ENCODE results near the gene KIF18A.

DNA sequence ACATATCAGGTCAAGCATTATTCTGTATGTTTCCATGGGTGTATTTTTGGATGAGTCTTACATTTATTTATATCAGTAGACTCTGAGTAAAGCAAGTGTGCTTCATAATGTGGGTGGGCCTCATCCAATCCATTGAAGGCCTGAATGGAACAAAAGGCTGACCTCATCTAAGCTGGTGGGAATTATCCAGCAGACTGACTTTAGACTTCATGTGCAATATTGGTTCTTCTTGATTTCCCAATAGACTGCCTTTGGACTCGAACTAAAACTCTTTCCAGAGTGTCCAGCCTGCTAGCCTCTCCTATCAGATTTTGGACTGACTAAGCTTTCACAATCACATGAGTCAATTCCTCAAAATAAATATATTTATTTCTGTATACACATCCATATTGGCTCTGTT, 116.2 kb downstream of the KIF18A start:
- TF ChIP-seq, protein P1, sequence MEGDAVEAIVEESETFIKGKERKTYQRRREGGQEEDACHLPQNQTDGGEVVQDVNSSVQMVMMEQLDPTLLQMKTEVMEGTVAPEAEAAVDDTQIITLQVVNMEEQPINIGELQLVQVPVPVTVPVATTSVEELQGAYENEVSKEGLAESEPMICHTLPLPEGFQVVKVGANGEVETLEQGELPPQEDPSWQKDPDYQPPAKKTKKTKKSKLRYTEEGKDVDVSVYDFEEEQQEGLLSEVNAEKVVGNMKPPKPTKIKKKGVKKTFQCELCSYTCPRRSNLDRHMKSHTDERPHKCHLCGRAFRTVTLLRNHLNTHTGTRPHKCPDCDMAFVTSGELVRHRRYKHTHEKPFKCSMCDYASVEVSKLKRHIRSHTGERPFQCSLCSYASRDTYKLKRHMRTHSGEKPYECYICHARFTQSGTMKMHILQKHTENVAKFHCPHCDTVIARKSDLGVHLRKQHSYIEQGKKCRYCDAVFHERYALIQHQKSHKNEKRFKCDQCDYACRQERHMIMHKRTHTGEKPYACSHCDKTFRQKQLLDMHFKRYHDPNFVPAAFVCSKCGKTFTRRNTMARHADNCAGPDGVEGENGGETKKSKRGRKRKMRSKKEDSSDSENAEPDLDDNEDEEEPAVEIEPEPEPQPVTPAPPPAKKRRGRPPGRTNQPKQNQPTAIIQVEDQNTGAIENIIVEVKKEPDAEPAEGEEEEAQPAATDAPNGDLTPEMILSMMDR (IDR thresholded peaks at IDR 0.05; ENCODE audit: low read depth, low read length, missing input control), result no peak
- TF ChIP-seq RXRA (IDR thresholded peaks at IDR 0.05), result no peak
- TF ChIP-seq, protein P2, sequence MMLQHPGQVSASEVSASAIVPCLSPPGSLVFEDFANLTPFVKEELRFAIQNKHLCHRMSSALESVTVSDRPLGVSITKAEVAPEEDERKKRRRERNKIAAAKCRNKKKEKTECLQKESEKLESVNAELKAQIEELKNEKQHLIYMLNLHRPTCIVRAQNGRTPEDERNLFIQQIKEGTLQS (IDR thresholded peaks at IDR 0.05), result no peak
